Hepatocyte (in vitro differentiated cells): ENCODE measurements around the gene LCP1. TPM values are rescaled to one million over a fixed set of nuclear protein-coding genes. Genes with fewer than 3 reads are reported as not detected.

Experiments
- DNase-seq: peaks from one replicate; pipeline ENCODE4 v3.0.0-alpha.2; 2016; ENCODE audit warnings: low spot score
- H2AFZ ChIP-seq: fragments of 200-600 bp; sonication (generic); 2 replicates; pipeline ENCODE4 v1.6.0; 2016; ENCODE audit warnings: antibody characterized with exemption, mild to moderate bottlenecking
- H3K27ac ChIP-seq: fragments of 200-600 bp; sonication (generic); 2 replicates; pipeline ENCODE4 v1.5.1; 2016; ENCODE audit warnings: mild to moderate bottlenecking
- H3K27me3 ChIP-seq: fragments of 200-600 bp; sonication (generic); 2 replicates; pipeline ENCODE4 v1.6.1; 2016
- H3K36me3 ChIP-seq: fragments of 200-600 bp; sonication (generic); replicated peaks from 2 replicates; pipeline ENCODE4 v1.5.1; 2016; ENCODE audit warnings: low read depth; ENCODE audit not compliant: insufficient read depth
- H3K4me1 ChIP-seq: fragments of 200-600 bp; sonication (generic); 2 replicates; pipeline ENCODE4 v1.5.1; 2016; ENCODE audit warnings: mild to moderate bottlenecking, moderate library complexity; ENCODE audit not compliant: insufficient read depth
- H3K4me2 ChIP-seq: fragments of 200-600 bp; sonication (generic); 2 replicates; pipeline ENCODE4 v1.6.0; 2016
- H3K4me3 ChIP-seq: fragments of 200-600 bp; sonication (generic); 2 replicates; pipeline ENCODE4 v1.5.1; 2016; ENCODE audit warnings: mild to moderate bottlenecking
- H3K79me2 ChIP-seq: fragments of 200-600 bp; sonication (generic); 2 replicates; pipeline ENCODE4 v1.6.0; 2017; ENCODE audit warnings: mild to moderate bottlenecking
- H3K9me2 ChIP-seq: fragments of 200-600 bp; sonication (generic); replicated peaks from 2 replicates; pipeline ENCODE4 v1.6.0; 2017; ENCODE audit warnings: mild to moderate bottlenecking; ENCODE audit not compliant: insufficient read depth
- H3K9me3 ChIP-seq: fragments of 200-600 bp; sonication (generic); 2 replicates; pipeline ENCODE4 v1.5.1; 2016; ENCODE audit warnings: low read depth, mild to moderate bottlenecking
- H4K20me1 ChIP-seq: fragments of 200-600 bp; sonication (generic); 2 replicates; pipeline ENCODE4 v1.6.0; 2016; ENCODE audit warnings: mild to moderate bottlenecking; ENCODE audit not compliant: insufficient read depth, poor library complexity, severe bottlenecking
- CTCF ChIP-seq: fragments of 200-600 bp; sonication (generic); IDR thresholded peaks from 2 replicates; pipeline ENCODE4 v1.5.1; 2016; ENCODE audit warnings: antibody characterized with exemption, mild to moderate bottlenecking; ENCODE audit not compliant: poor library complexity
- EZH2 ChIP-seq: fragments of 200-600 bp; sonication (generic); IDR thresholded peaks from 2 replicates; pipeline ENCODE4 v1.6.1; 2016; ENCODE audit warnings: antibody characterized with exemption, mild to moderate bottlenecking, borderline replicate concordance
- EZH2phosphoT487 ChIP-seq: fragments of 200-600 bp; sonication (generic); IDR thresholded peaks from one replicate; pipeline ENCODE4 v1.6.1; 2018; ENCODE audit warnings: antibody characterized with exemption, mild to moderate bottlenecking, low read depth, moderate library complexity; ENCODE audit not compliant: unreplicated experiment, severe bottlenecking
- WGBS: methylation state at CpG from one replicate; pipeline ENCODE4 v1.1.6; 2016; ENCODE audit warnings: low lambda C conversion rate; ENCODE audit errors: missing lambda C conversion rate; 5-methylcytosine and 5-hydroxymethylcytosine counted together
- polyA plus RNA-seq: library from polyadenylated mRNA; unstranded; fragments of >200 nt; fragmentation: Nextera tagmentation; extraction: Ambion mirVana; gene quantifications from 2 replicates; pipeline ENCODE4 v1.2.1, GENCODE V29; 2016
- total RNA-seq: library from RNA; depleted of rRNA; stranded (reverse); fragments of >200 nt; gene quantifications from 2 replicates; pipeline ENCODE4 v1.2.3, GENCODE V29; 2014

Gene LCP1
- total and polyA plus RNA-seq, 2 experiments from 2014 or later = 18.9 to 30.6 TPM

GRCh38 chr13:46113596-46113995, 68.4 kb downstream of the LCP1 start:
- H3K27ac ChIP-seq = no peak overlapping the region
- H4K20me1 ChIP-seq = no peaks in the 10 kb centered on the region
- no peaks in the 10 kb centered on the region for H3K79me2 ChIP-seq
- no peak overlapping the region for H3K4me2 ChIP-seq
- no peak for DNase-seq
- no peaks in the 10 kb centered on the region for H3K9me3 ChIP-seq
- TF ChIP-seq EZH2 (no peak), CTCF (no peak), EZH2phosphoT487 (no peak)
- no peaks in the 10 kb centered on the region for H3K27me3 ChIP-seq
- no peaks in the 10 kb centered on the region for H3K36me3 ChIP-seq
- no peaks in the 10 kb centered on the region for H3K4me1 ChIP-seq
- no peaks in the 10 kb centered on the region for H3K9me2 ChIP-seq
- H2AFZ ChIP-seq = no peak overlapping the region
- 67% methylated on average over 2 of the region's 2 CpGs for WGBS
- no peak overlapping the region for H3K4me3 ChIP-seq

GRCh38 chr13:46111151-46111550, 70.8 kb downstream of the LCP1 start:
- no peak overlapping the region for H3K27ac ChIP-seq
- H2AFZ ChIP-seq = no peak overlapping the region
- H3K9me2 ChIP-seq = no peaks in the 10 kb centered on the region
- no peaks in the 10 kb centered on the region for H3K27me3 ChIP-seq
- H4K20me1 ChIP-seq = no peaks in the 10 kb centered on the region
- no peaks in the 10 kb centered on the region for H3K36me3 ChIP-seq
- no peak overlapping the region for H3K4me3 ChIP-seq
- DNase-seq = no peak
- H3K9me3 ChIP-seq = no peaks in the 10 kb centered on the region
- H3K4me1 ChIP-seq = no peaks in the 10 kb centered on the region
- TF ChIP-seq EZH2phosphoT487 (no peak), EZH2 (no peak), CTCF (no peak)
- no peaks in the 10 kb centered on the region for H3K79me2 ChIP-seq
- no peak overlapping the region for H3K4me2 ChIP-seq

- Histone ChIP-seq H3K27ac (no peak overlapping the region), H3K36me3 (no peaks in the 10 kb centered on the region), H4K20me1 (no peaks in the 10 kb centered on the region), H3K9me2 (no peaks in the 10 kb centered on the region), H3K79me2 (no peaks in the 10 kb centered on the region), H3K4me2 (no peak overlapping the region), H2AFZ (no peak overlapping the region), H3K4me1 (no peaks in the 10 kb centered on the region), H3K9me3 (no peaks in the 10 kb centered on the region), H3K27me3 (no peaks in the 10 kb centered on the region), H3K4me3 (no peak overlapping the region)
- TF ChIP-seq EZH2 = no peak
- DNase-seq = no peak
- WGBS = 72% methylated on average over 4 of the region's 4 CpGs
Observed at GRCh38 chr13:46109451-46109850, 72.5 kb downstream of the LCP1 start.

- Histone ChIP-seq H3K9me2 (no peaks in the 10 kb centered on the region), H4K20me1 (no peaks in the 10 kb centered on the region), H3K36me3 (no peaks in the 10 kb centered on the region), H3K79me2 (no peaks in the 10 kb centered on the region), H3K27ac (no peak overlapping the region), H3K27me3 (no peaks in the 10 kb centered on the region), H3K4me2 (no peak overlapping the region), H3K4me3 (no peak overlapping the region), H3K4me1 (no peaks in the 10 kb centered on the region), H2AFZ (no peak overlapping the region), H3K9me3 (no peaks in the 10 kb centered on the region)
- no peak for DNase-seq
- TF ChIP-seq EZH2 (no peak), CTCF (no peak), EZH2phosphoT487 (no peak)
- 68% methylated on average over 4 of the region's 4 CpGs for WGBS
Observed at GRCh38 chr13:46106839-46107371, 75.1 kb downstream of the LCP1 start.
